ENCODE results near the gene CNST. TPM values are rescaled to one million over a fixed set of nuclear protein-coding genes. Genes with fewer than 3 reads are reported as not detected.
A peak's percentile ranks its signal among the peaks of the same experiment; 100 is the strongest.
"Not testable (repeated sequence)": the region's sequence is repeated elsewhere in the genome, so short reads cannot be mapped to it uniquely, and the experiment has no call there.

Gene CNST
- total RNA-seq, 1 donor from 2014 or later, result 31.4 TPM

DNA sequence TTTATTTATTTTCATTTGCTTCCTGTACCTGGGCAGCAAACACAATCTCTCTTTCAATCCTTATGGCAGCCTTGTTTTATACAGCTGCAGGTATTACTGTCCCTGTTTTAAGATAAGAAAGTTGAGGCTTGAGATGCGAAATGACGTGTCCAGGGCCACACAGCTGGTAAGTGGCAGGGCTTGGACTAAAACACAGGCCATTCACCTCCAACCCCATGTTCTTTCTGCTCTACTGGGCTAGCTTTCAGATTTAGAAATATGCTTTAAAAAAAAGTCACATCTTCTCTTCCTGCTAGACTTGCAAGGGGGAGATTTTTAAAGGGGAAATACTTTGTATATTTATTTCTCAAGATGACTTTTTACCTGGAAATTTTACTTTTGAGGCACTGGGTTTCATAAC lies 62.8 kb downstream of the CNST start:
- ATAC-seq (no peak), DNase-seq (no peak)
- Histone ChIP-seq H3K4me3 (no peak overlapping the region), H3K27me3 (ENCODE audit: low read depth) (no peaks in the 10 kb centered on the region), H3K4me1 (peaks cover 6% of the 10 kb centered on the region), H3K36me3 (peaks cover 36% of the 10 kb centered on the region), H3K27ac (no peak overlapping the region), H3K9me3 (no peaks in the 10 kb centered on the region)
- intact Hi-C loops (cut with DNase I), result no loop called here
- TF ChIP-seq, protein P1, sequence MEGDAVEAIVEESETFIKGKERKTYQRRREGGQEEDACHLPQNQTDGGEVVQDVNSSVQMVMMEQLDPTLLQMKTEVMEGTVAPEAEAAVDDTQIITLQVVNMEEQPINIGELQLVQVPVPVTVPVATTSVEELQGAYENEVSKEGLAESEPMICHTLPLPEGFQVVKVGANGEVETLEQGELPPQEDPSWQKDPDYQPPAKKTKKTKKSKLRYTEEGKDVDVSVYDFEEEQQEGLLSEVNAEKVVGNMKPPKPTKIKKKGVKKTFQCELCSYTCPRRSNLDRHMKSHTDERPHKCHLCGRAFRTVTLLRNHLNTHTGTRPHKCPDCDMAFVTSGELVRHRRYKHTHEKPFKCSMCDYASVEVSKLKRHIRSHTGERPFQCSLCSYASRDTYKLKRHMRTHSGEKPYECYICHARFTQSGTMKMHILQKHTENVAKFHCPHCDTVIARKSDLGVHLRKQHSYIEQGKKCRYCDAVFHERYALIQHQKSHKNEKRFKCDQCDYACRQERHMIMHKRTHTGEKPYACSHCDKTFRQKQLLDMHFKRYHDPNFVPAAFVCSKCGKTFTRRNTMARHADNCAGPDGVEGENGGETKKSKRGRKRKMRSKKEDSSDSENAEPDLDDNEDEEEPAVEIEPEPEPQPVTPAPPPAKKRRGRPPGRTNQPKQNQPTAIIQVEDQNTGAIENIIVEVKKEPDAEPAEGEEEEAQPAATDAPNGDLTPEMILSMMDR (IDR thresholded peaks at IDR 0.05), result no peak

GRCh38 chr1:246629976-246630375 lies 63.7 kb downstream of the CNST start:
- no peaks in the 10 kb centered on the region for H3K27me3 ChIP-seq (ENCODE audit: low read depth)
- H3K4me1 ChIP-seq, result peaks cover 6% of the 10 kb centered on the region
- TF ChIP-seq, protein P1 (IDR thresholded peaks at IDR 0.05), result no peak
- no peak overlapping the region for H3K27ac ChIP-seq
- intact Hi-C loops (cut with DNase I), result no loop called here
- no peak overlapping the region for H3K4me3 ChIP-seq
- no peaks in the 10 kb centered on the region for H3K9me3 ChIP-seq
- DNase-seq (no peak), ATAC-seq (no peak)
- peaks cover 28% of the 10 kb centered on the region for H3K36me3 ChIP-seq

DNA sequence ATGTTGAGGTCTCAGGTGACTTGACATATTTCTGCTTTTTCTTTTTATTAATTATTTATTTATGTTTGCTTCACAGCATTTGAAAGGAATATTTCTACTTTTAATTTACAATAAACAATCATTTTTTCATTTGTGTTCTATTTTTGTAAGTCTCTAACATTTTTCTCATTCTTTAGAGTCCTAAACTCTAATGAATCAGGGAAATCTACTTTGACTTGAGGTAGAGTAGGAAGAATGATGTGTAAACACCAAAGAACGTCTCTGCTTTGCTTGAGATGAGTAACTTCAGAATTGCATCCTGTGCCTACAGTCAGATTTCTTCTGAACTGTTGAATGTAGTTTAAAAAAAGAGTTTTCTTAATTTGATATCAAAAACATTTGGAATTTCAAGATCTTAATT lies 65.2 kb downstream of the CNST start:
- TF ChIP-seq, protein P1 (IDR thresholded peaks at IDR 0.05), result no peak
- ATAC-seq, result no peak
- Histone ChIP-seq H3K9me3 (no peaks in the 10 kb centered on the region), H3K27me3 (ENCODE audit: low read depth) (no peaks in the 10 kb centered on the region), H3K4me1 (peaks cover 6% of the 10 kb centered on the region), H3K36me3 (peaks cover 17% of the 10 kb centered on the region), H3K4me3 (no peak overlapping the region), H3K27ac (no peak overlapping the region)
- intact Hi-C loops (cut with DNase I), result no loop called here
- no peak for DNase-seq

DNA sequence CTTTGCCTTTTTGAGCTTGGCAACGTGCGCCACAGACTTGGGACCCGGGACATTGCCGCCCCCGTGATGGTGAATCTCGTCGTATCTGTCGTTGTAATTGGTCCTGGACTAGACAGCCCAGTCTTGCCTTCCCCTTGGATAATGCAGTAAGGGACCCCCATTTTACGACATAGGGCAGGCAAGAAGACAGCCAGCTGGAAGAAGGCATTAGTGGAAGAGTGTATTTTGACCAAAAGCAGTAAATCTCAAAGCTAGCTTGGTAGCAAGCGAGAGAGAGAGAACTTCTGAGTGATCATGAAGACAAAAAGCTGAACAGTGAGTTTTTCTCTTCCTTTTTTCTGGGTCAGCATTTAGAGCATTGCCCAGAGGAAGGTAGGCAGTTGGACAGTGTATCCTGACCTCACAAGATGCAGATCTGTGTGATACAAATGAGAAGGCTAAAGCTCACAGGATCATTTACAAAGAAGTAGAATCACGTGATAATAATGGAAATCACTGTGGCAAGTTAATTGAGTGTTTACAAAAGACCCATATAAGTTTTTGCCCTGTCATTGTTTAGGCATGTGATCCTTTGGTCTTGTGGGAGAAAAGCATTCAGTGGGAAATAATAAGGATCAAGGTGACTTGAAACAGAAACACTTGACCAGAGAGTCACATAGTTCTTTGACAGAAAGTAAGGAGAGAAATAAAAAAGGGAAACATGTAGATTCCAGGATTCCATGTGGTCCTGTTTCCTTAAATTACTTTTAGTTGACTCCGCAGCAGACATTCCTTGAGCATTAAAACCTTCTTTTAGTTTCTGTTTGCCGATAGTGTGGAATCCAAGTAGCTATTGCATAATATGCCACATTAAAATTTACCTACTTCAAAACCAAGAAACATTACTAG lies 66.3 kb downstream of the CNST start:
- intact Hi-C loops (cut with DNase I), result no loop called here
- Histone ChIP-seq H3K27ac (peak overlapping the region; percentile 50), H3K9me3 (no peaks in the 10 kb centered on the region), H3K27me3 (ENCODE audit: low read depth) (no peaks in the 10 kb centered on the region), H3K4me3 (no peak overlapping the region), H3K4me1 (peaks cover 6% of the 10 kb centered on the region), H3K36me3 (peaks cover 15% of the 10 kb centered on the region)
- DNase-seq, result no peak
- peak; percentile 79 to 93 for ATAC-seq
- TF ChIP-seq, protein P1 (IDR thresholded peaks at IDR 0.05), result no peak

DNA sequence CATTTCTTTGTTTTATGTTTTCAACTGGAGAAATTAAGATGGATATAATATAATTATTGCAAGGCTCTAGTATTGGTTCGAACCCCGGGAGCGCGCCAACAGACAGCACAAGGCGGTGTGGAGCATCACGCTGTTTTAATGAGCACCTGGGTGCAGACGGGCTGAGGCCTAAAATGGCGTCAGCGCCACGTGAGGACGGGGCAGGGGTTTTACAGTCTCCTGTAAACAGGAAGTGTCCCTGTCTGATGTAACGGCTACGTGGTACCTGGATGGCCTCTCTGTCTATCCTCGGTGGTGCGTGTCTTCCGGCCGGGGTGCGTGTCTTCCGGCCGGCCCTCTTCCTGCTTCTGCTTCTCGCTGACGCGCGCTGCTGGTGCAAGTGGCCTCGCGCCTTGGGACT lies 68.4 kb downstream of the CNST start:
- H3K4me3 ChIP-seq; intact Hi-C loops (cut with DNase I); H3K27me3 ChIP-seq (ENCODE audit: low read depth); ATAC-seq; H3K4me1 ChIP-seq; DNase-seq; H3K27ac ChIP-seq; H3K9me3 ChIP-seq: not testable (repeated sequence)
- H3K36me3 ChIP-seq, result peaks cover 20% of the 10 kb centered on the region

DNA sequence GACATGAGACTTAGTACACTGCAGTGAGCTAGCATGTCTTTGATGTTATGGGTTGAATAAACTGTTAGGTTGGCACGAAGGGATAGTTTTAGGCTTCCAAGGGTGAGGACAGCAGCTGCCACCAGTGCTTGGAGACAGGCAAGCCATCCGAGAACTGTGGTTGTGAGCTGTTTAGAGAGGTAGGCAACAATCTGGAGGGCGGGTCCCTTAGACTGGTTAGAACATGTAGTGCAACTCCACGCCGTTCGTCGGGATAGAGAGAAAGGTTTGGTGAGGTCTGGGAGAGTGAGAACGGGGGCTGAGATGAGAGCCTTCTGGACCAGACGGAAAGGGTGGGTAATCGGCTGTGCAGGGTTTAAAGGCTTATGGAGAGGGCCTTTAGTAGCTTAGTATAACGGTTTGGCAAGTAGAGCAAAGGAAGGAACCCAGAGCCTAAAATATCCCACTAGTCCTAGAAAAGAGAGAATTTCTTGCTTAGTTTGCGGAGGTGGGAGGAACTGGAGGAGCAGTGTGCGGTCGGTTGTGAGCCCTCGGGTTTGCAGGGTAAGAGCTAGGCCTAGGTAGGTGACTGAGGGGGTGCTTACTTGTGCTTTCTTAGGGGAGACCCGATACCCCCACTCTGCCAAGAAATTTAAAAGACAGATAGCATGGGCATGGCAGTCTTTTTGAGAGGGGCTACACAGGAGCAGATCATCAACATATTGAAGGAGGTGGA lies 72.8 kb downstream of the CNST start:
- no peak overlapping the region for H3K27ac ChIP-seq
- H3K9me3 ChIP-seq, result no peaks in the 10 kb centered on the region
- no peaks in the 10 kb centered on the region for H3K27me3 ChIP-seq (ENCODE audit: low read depth)
- ATAC-seq (no peak), DNase-seq (no peak)
- H3K36me3 ChIP-seq, result peaks cover 30% of the 10 kb centered on the region
- TF ChIP-seq, protein P1 (IDR thresholded peaks at IDR 0.05), result no peak
- intact Hi-C loops (cut with DNase I), result no loop called here
- no peaks in the 10 kb centered on the region for H3K4me1 ChIP-seq
- H3K4me3 ChIP-seq, result no peak overlapping the region

All from lower lobe of right lung (tissue), 2 donors.